ENCODE measurements around the gene SPACA6.

SPACA6 gene

GRCh38 chr19:51721905-51722304, 28.8 kb downstream of the SPACA6 start:
- no peak for TF ChIP-seq CTCF (IDR thresholded peaks at IDR 0.05)
- Histone ChIP-seq H3K27ac (no peak overlapping the region), H3K4me1 (ENCODE audit: control insufficient read depth in 1 of 2, insufficient read depth in 1 of 2, low read depth in 1 of 2, low read length in 1 of 2) (peaks cover 9 to 11% of the 10 kb centered on the region in 2 experiments), H3K36me3 (no peaks in the 10 kb centered on the region), H3K27me3 (peaks cover 94% of the 10 kb centered on the region), H3K4me3 (ENCODE audit: low read depth in 1 of 2, low read length in 1 of 2) (no peak overlapping the region), H3K9me3 (no peaks in the 10 kb centered on the region)

GRCh38 chr19:51722492-51722891, 29.4 kb downstream of the SPACA6 start:
- H3K27ac ChIP-seq, result no peak overlapping the region
- no peak overlapping the region for H3K4me3 ChIP-seq (ENCODE audit: low read depth in 1 of 2, low read length in 1 of 2)
- H3K36me3 ChIP-seq, result no peaks in the 10 kb centered on the region
- H3K9me3 ChIP-seq, result no peaks in the 10 kb centered on the region
- no peak for TF ChIP-seq CTCF (IDR thresholded peaks at IDR 0.05)
- peaks cover 94% of the 10 kb centered on the region for H3K27me3 ChIP-seq
- H3K4me1 ChIP-seq (ENCODE audit: control insufficient read depth in 1 of 2, insufficient read depth in 1 of 2, low read depth in 1 of 2, low read length in 1 of 2), result peaks cover 9 to 11% of the 10 kb centered on the region in 2 experiments

- Histone ChIP-seq H3K36me3 (no peaks in the 10 kb centered on the region), H3K4me3 (ENCODE audit: low read depth in 1 of 2, low read length in 1 of 2) (no peak overlapping the region), H3K27ac (no peak overlapping the region), H3K27me3 (peaks cover 85% of the 10 kb centered on the region), H3K4me1 (ENCODE audit: control insufficient read depth in 1 of 2, insufficient read depth in 1 of 2, low read depth in 1 of 2, low read length in 1 of 2) (peaks cover 2 to 4% of the 10 kb centered on the region in 2 experiments), H3K9me3 (no peaks in the 10 kb centered on the region)
- no peak for TF ChIP-seq CTCF (IDR thresholded peaks at IDR 0.05)
Measured at GRCh38 chr19:51724543-51724942, 31.4 kb downstream of the SPACA6 start.

- H3K27ac ChIP-seq, result no peak overlapping the region
- H3K27me3 ChIP-seq, result peaks cover 70% of the 10 kb centered on the region
- no peaks in the 10 kb centered on the region for H3K36me3 ChIP-seq
- TF ChIP-seq CTCF (IDR thresholded peaks at IDR 0.05), result no peak
- H3K4me1 ChIP-seq (ENCODE audit: control insufficient read depth in 1 of 2, insufficient read depth in 1 of 2, low read depth in 1 of 2, low read length in 1 of 2), result peaks cover 0 to under 1% of the 10 kb centered on the region in 2 experiments
- no peak overlapping the region for H3K4me3 ChIP-seq (ENCODE audit: low read depth in 1 of 2, low read length in 1 of 2)
- no peaks in the 10 kb centered on the region for H3K9me3 ChIP-seq
Measured at GRCh38 chr19:51726049-51726448, 32.9 kb downstream of the SPACA6 start.

GRCh38 chr19:51727349-51727880, 34.3 kb downstream of the SPACA6 start:
- H3K27me3 ChIP-seq, result peaks cover 56% of the 10 kb centered on the region
- H3K9me3 ChIP-seq, result no peaks in the 10 kb centered on the region
- no peaks in the 10 kb centered on the region for H3K36me3 ChIP-seq
- no peak for TF ChIP-seq CTCF (IDR thresholded peaks at IDR 0.05)
- no peak overlapping the region for H3K4me3 ChIP-seq (ENCODE audit: low read depth in 1 of 2, low read length in 1 of 2)
- peaks cover 12 to 14% of the 10 kb centered on the region in 2 experiments for H3K4me1 ChIP-seq (ENCODE audit: control insufficient read depth in 1 of 2, insufficient read depth in 1 of 2, low read depth in 1 of 2, low read length in 1 of 2)
- no peak overlapping the region for H3K27ac ChIP-seq

All from neutrophil (primary cell).